Sigmoid colon (tissue), 7 donors: Measurements from ENCODE around the gene PPM1M. TPM values are rescaled to one million over a fixed set of nuclear protein-coding genes. Genes with fewer than 3 reads are reported as not detected.
"Not testable (repeated sequence)": the region's sequence is repeated elsewhere in the genome, so short reads cannot be mapped to it uniquely, and the experiment has no call there.

Experiments used
- DNase-seq: peaks from one replicate; pipeline ENCODE4 v3.0.0-alpha.2; 2019
- H3K27ac ChIP-seq, 4 donors: fragments of 200-600 bp; sonication (generic); one replicate each; pipeline ENCODE4 v1.5.1; 2016 to 2019; ENCODE audit warnings: mild to moderate bottlenecking in 1 of 4
- H3K27me3 ChIP-seq, 3 donors: fragments of 200-600 bp; sonication (generic); one replicate each; pipeline ENCODE4 v1.5.1; 2019; ENCODE audit warnings: mild to moderate bottlenecking in 1 of 3
- H3K36me3 ChIP-seq, 4 donors: fragments of 200-600 bp; sonication (generic); one replicate each; pipeline ENCODE4 v1.5.1; 2016 to 2019
- H3K4me1 ChIP-seq, 4 donors: fragments of 200-600 bp; sonication (generic); one replicate each; pipeline ENCODE4 v1.5.1; 2017 to 2019
- H3K4me3 ChIP-seq, 4 donors: fragments of 200-600 bp; sonication (generic); one replicate each; pipeline ENCODE4 v1.5.1; 2017 to 2019; ENCODE audit warnings: mild to moderate bottlenecking in 2 of 4, moderate library complexity in 1 of 4
- H3K9me3 ChIP-seq, 4 donors: fragments of 200-600 bp in 3 of 4; sonication (generic) in 3 of 4; one replicate each; pipeline versions ENCODE4 v1.5.1 to v1.6.1; 2013 to 2019
- CTCF ChIP-seq, 4 experiments: fragments of 450-650 bp in 3 of 4; fragments of 200-600 bp in 1 of 4; IDR thresholded peaks; one replicate each; pipeline ENCODE4 v1.5.1; 2016 to 2019; ENCODE audit warnings: antibody characterized with exemption in 4 of 4, mild to moderate bottlenecking in 3 of 4, moderate library complexity in 2 of 4
- EP300 ChIP-seq, 4 donors: sonication (generic); formaldehyde crosslinking; IDR thresholded peaks; one replicate each; pipeline ENCODE4 v1.6.1; 2017; ENCODE audit warnings: antibody characterized with exemption in 4 of 4
- POLR2A ChIP-seq, 2 donors: fragments of 450-650 bp; IDR thresholded peaks; one replicate each; pipeline ENCODE4 v1.6.1; 2016; ENCODE audit warnings: antibody characterized with exemption in 2 of 2, mild to moderate bottlenecking in 2 of 2, moderate library complexity in 2 of 2
- POLR2AphosphoS5 ChIP-seq, 4 donors: sonication (generic); formaldehyde crosslinking; IDR thresholded peaks; one replicate each; pipeline ENCODE4 v1.6.1; 2017; ENCODE audit warnings: antibody characterized with exemption in 4 of 4
- WGBS, 2 donors: extraction: QIAGEN DNeasy Blood & Tissue Kit; methylation state at CpG; one replicate each; pipeline ENCODE4 v1.1.7; 2013; 5-methylcytosine and 5-hydroxymethylcytosine counted together
- intact Hi-C: fragments of 100-400 bp; cut with DNase I; formaldehyde crosslinking; loops from one replicate; pipeline ENCODE4 v1.15.1; 2023
- polyA plus RNA-seq, 3 donors: library from polyadenylated mRNA; stranded (reverse); fragments of 200-250 nt; gene quantifications; one replicate each; pipeline ENCODE4 v1.2.3, GENCODE V29; 2013
- total RNA-seq, 4 donors: library from RNA; depleted of rRNA; stranded (reverse); fragments of >200 nt; gene quantifications; one replicate each; pipeline ENCODE4 v1.1.0, GENCODE V29; 2016
- donor health status: healthy with polysubstance abuse.
- donor health status: Bipolar disorder and iron deficiency.
- donor health status: healthy.

PPM1M gene
- total and polyA plus RNA-seq, 7 donors = 5.8 to 28.2 (median 21.7) TPM

- peak overlapping the region in 2 of 4 donors; percentile 81 to 85 for H3K4me3 ChIP-seq
- DNase-seq = no peak
- no peaks in the 10 kb centered on the region for H3K9me3 ChIP-seq
- intact Hi-C loops = no loop called here
- peak overlapping the region; percentile 94 to 99 (median 96) for H3K27ac ChIP-seq
- no peaks in the 10 kb centered on the region for H3K27me3 ChIP-seq
- peaks cover 0 to 40% (median 37%) of the 10 kb centered on the region in 4 donors for H3K4me1 ChIP-seq
- WGBS, 2 donors = 46 to 57% methylated on average over 6 of the region's 6 CpGs
- H3K36me3 ChIP-seq = peaks cover 0 to 7% (median 0%) of the 10 kb centered on the region in 4 donors
- TF ChIP-seq EP300 (IDR thresholded peaks at IDR 0.05) (no peak), POLR2A (IDR thresholded peaks at IDR 0.05) (no peak), CTCF (IDR thresholded peaks at IDR 0.05) (no peak), POLR2AphosphoS5 (IDR thresholded peaks at IDR 0.05) (peak in 3 of 4 donors; percentile 16 to 56 (median 50))
These were observed 34.5 kb downstream of the PPM1M start for GRCh38 chr3:52280050-52280461.

DNA sequence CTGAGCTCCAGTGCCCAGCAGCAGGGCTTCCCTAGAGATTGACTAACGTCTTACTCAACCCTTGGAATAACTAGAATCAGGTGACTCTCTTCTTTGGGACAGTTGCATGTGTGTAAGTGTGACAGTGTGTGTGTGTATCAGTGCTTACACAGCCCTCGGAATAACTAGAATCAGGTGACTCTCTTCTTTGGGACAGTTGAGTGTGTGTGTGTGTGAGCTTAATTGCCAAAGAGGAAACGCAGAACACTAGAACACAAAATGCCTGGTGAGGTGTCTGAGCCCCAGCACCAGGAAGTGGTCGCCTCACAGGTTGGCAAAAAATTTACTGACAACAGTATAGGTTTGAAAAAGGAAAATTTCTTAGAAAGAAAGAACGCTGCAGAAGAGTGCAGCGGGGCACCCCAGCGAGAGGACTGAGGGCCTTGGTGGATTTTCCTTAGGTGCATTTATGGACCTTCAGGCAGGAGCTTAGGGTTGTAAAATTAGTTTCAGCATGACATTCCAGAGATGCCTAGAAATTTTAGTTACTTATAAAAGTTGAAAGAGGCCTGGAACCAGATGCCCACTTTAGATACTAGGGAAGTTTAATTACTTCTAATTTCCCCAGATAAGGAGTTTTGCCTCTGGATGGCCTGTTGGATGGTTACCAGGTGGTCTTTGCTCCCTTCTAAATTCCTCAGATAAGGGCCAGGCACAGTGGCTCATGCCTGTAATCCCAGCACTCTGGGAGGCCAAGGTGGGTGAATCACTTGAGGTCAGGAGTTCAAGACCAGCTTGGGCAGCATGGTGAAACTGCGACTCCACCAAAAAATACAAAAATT, 36.6 kb downstream of the PPM1M start:
- intact Hi-C loops = no loop called here

GRCh38 chr3:52283306-52283705, 37.7 kb downstream of the PPM1M start:
- TF ChIP-seq CTCF (IDR thresholded peaks at IDR 0.05) (no peak), POLR2A (IDR thresholded peaks at IDR 0.05) (no peak), EP300 (IDR thresholded peaks at IDR 0.05) (no peak), POLR2AphosphoS5 (IDR thresholded peaks at IDR 0.05) (no peak)
- Histone ChIP-seq H3K27ac (no peak overlapping the region), H3K4me1 (peaks cover 0 to 30% (median 23%) of the 10 kb centered on the region in 4 donors), H3K27me3 (no peaks in the 10 kb centered on the region), H3K4me3 (no peak overlapping the region), H3K9me3 (no peaks in the 10 kb centered on the region), H3K36me3 (peaks cover 0 to 7% (median 0%) of the 10 kb centered on the region in 4 donors)
- DNase-seq = no peak
- intact Hi-C loops = no loop called here
- WGBS, 2 donors = 72 to 82% methylated on average over 1 of the region's 1 CpG

More for the DNA sequence above, 36.6 kb downstream of the PPM1M start:
- Histone ChIP-seq H3K4me3 (no peak overlapping the region), H3K4me1 (peaks cover 0 to 27% (median 23%) of the 10 kb centered on the region in 4 donors), H3K9me3 (no peaks in the 10 kb centered on the region), H3K36me3 (peaks cover 0 to 7% (median 0%) of the 10 kb centered on the region in 4 donors), H3K27ac (no peak overlapping the region), H3K27me3 (no peaks in the 10 kb centered on the region)
- no peak for DNase-seq
- no peak for TF ChIP-seq POLR2AphosphoS5 (IDR thresholded peaks at IDR 0.05)
- TF ChIP-seq POLR2A (IDR thresholded peaks at IDR 0.05) = no peak
- 40 to 48% methylated on average over 8 of the region's 8 CpGs for WGBS, 2 donors

DNA sequence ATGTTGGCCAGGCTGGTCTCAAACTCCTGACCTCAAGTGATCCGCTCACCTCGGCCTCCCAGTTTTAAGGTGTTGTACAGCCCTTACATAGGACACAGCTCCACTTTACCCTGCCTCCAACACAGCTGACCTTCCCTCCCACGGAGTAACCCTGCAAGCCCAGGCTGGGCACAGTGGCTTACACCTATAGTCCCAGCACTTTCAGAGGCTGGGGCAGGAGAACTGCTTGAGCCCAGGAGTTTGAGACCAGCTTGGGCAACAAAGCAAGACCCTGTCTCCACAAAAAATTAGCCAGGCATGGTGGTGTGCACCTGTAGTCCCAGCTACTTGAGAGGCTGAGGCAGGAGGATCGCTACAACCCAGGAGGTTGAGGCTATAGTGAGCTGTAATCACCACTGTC, 38.5 kb downstream of the PPM1M start:
- DNase-seq, H3K27ac ChIP-seq, H3K27me3 ChIP-seq, H3K4me3 ChIP-seq, H3K36me3 ChIP-seq, H3K9me3 ChIP-seq, intact Hi-C loops: not testable (repeated sequence)
- H3K4me1 ChIP-seq = peaks cover 0 to 32% (median 24%) of the 10 kb centered on the region in 4 donors
- WGBS, 2 donors = 93 to 95% methylated on average over 4 of the region's 4 CpGs

DNA sequence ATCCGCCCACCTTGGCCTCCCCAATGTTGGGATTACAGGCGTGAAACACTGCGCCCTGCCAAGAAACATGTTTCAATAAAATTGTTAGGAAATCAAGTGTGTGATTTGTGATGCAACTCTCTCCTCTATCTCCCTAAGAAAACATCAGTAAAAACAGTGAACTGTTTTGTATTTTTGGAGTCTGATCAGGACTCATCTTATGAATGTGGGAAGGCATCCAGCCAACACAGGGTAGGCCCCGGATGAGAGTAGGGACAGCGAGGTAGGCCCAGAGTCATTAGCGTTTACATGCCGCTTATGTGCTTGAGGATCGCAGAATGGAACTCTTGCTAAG, 41.2 kb downstream of the PPM1M start:
- TF ChIP-seq POLR2A (IDR thresholded peaks at IDR 0.05) (no peak), EP300 (IDR thresholded peaks at IDR 0.05) (no peak), CTCF (IDR thresholded peaks at IDR 0.05) (no peak)
- Histone ChIP-seq H3K4me1 (peaks cover 0 to 17% (median 10%) of the 10 kb centered on the region in 4 donors), H3K36me3 (peaks cover 0 to 13% (median 0%) of the 10 kb centered on the region in 4 donors), H3K27ac (peak overlapping the region; percentile 97 to 99 (median 99)), H3K27me3 (no peaks in the 10 kb centered on the region), H3K9me3 (no peaks in the 10 kb centered on the region), H3K4me3 (peak overlapping the region; percentile 76 to 89 (median 84))
- peak; percentile 67 for DNase-seq
- 69 to 76% methylated on average over 8 of the region's 8 CpGs for WGBS, 2 donors
- intact Hi-C loops = loop anchor here (2.0 to 5.0 kb wide), 2 partner anchors 132 to 289 kb away; partner anchors contain the start of genes POC1A and RPL29
